AG09309 (cell line): Measurements from ENCODE around the gene TMEM239.
A peak's percentile ranks its signal among the peaks of the same experiment; 100 is the strongest.

ENCODE experiments used
- DNase-seq: peaks from one replicate; pipeline ENCODE4 v3.0.0-alpha.2; 2010; ENCODE audit warnings: low read depth
- H3K4me3 ChIP-seq: 2 replicates; pipeline ENCODE4 v1.5.1; 2011; ENCODE audit warnings: mild to moderate bottlenecking, low read depth, low read length, moderate library complexity; ENCODE audit not compliant: control insufficient read depth
- TF ChIP-seq, protein P1 (sequence below): IDR thresholded peaks from 2 replicates; pipeline ENCODE4 v1.5.1; 2011; ENCODE audit warnings: mild to moderate bottlenecking, low read depth, low read length, inconsistent platforms; ENCODE audit not compliant: insufficient read depth, control insufficient read depth; ENCODE audit errors: missing control alignments

TMEM239 gene

DNA sequence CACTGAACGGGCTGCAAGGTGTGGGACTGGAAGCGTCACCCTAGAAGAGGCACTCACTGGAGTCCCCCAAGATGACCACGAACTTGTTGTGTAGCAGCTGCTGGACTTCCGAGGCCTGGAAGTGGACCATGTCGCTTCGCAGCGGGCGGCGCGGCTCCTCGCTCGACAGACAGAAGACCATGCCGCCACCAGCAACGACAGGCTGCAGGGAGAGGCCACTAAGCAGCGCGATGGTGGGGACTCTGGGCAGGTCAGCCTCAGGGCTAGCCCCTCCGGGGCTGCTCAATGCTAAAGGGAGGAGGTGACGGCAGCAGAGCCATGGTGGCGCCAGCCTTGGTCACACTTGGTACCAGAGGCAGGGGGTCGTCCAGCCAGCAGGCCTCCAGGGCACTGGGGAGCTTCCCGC is 23.6 kb downstream of the TMEM239 start:
- no peak for DNase-seq
- TF ChIP-seq, protein P1, sequence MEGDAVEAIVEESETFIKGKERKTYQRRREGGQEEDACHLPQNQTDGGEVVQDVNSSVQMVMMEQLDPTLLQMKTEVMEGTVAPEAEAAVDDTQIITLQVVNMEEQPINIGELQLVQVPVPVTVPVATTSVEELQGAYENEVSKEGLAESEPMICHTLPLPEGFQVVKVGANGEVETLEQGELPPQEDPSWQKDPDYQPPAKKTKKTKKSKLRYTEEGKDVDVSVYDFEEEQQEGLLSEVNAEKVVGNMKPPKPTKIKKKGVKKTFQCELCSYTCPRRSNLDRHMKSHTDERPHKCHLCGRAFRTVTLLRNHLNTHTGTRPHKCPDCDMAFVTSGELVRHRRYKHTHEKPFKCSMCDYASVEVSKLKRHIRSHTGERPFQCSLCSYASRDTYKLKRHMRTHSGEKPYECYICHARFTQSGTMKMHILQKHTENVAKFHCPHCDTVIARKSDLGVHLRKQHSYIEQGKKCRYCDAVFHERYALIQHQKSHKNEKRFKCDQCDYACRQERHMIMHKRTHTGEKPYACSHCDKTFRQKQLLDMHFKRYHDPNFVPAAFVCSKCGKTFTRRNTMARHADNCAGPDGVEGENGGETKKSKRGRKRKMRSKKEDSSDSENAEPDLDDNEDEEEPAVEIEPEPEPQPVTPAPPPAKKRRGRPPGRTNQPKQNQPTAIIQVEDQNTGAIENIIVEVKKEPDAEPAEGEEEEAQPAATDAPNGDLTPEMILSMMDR: no peak
- peak overlapping the region; percentile 92 for H3K4me3 ChIP-seq

DNA sequence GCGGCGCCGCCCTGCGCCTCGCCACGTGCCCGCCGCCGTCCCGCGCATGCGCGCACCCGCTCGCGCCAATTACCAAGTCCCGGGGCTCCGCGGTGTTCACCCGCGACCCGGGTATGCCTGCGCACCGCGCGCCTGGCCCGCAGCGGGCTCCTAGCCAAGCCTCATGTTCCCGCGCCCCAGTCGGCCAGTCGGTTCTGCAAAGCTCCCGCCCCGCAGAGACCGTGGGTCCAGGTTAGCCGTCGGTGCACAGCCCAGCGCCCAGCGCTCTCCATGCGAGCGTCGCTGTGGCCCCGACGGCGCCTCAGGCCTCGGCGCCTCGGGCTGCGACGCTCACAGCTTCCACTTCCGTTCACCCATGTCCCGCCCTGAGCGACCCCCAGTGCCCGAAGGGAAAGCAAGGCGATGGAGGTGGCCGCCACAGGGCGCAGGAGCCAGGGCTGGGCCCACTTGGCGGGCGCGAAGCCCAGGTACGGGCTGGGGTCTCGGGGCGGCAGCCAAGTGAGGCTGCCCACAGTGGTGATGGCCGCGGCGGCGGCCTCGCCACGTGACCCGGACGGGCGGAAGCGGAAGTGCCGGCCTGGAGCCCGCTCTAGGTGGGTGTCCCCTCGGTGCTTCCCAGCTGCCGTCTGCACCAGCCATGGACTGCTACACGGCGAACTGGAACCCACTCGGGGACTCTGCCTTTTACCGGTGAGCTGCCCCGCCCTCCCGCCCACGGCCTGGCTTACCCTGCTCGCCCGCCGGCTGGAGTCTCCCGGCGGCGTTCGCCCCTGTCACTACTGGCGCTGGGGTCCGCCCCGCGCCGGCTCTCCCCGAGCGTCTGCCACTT is 24.2 kb downstream of the TMEM239 start, which contains the start of the genes PCED1A and VPS16:
Gene PCED1A, minus strand, starts transcription at position 518 of the 829 bp plus-strand sequence. CDS start 743 bp downstream, outside the sequence.
Gene VPS16, plus strand, starts transcription at position 608 of the 829 bp plus-strand sequence. Its CDS starts 30 bp downstream, at position 638.
- TF ChIP-seq, protein P1: no peak
- DNase-seq: no peak

DNA sequence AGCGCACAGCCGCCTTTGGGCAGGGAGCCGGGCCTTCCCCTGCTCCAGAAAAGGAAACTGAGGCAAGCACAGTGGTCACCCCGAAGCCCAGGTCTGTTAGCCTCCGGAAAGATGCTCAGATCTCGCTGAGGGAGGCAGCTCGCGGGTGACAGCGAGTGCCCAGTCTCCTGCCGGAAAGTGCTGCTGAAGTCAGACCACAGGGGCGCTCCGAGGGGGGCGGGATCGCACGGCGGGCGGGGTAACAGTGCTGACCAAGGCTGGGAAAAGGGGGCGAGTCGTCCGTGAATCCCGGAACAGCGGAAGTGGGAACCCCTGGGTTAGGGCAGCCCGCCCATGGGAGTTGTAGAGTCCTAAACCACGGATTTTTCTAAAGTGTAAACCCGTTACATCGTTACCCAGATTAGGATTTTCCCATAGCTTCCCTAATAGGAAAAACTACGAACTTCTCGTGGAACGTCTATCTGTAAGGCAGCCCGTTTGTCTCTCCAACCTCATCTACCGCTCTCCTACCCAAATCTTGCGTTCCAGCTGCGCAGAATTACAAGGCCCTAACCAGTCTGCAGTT is 24.9 kb downstream of the TMEM239 start:
- TF ChIP-seq, protein P1: no peak
- no peak for DNase-seq
- H3K4me3 ChIP-seq: peak overlapping the region; percentile 92

More for the DNA sequence above, 24.2 kb downstream of the TMEM239 start, which contains the start of the genes PCED1A and VPS16:
- H3K4me3 ChIP-seq: peak within 1 kb of the TSS; percentile 92

- no peak for DNase-seq
- TF ChIP-seq, protein P1: no peak
- no peak overlapping the region for H3K4me3 ChIP-seq
Observed at GRCh38 chr20:2845607-2846006, 29.4 kb downstream of the TMEM239 start.

- TF ChIP-seq, protein P1: no peak
- DNase-seq: no peak
Observed at GRCh38 chr20:2846698-2847097, 30.5 kb downstream of the TMEM239 start.

DNA sequence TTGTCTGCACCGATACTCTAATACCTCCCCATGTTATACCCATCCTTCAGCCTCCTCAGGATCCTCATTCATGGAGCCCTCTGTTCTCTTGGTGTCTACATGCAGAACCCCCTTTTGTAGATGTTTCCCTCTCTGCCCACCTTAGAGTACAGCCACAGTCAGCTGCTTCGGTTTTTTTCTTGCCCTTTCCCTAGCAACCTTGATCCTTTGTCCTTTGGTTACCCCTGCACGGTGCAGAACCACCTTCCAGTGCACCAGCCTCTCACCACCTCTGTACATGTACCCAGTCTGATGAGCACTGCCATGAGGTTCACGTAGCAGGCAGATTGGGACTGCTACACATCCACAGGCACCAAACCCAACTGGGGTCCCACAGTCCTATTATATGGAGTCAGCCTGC is 31.6 kb downstream of the TMEM239 start:
- TF ChIP-seq, protein P1: no peak
- no peak for DNase-seq

More at GRCh38 chr20:2846698-2847097, 30.5 kb downstream of the TMEM239 start:
- H3K4me3 ChIP-seq: no peak overlapping the region

More for the DNA sequence above, 31.6 kb downstream of the TMEM239 start:
- H3K4me3 ChIP-seq: no peak overlapping the region
